Measurements from ENCODE around the gene LMO7.

The LMO7 gene

GRCh38 chr13:75907044-75907443, 270.9 kb downstream of the LMO7 start:
- H3K4me3 ChIP-seq (ENCODE audit: low read depth, low read length): no peak overlapping the region
- H3K27me3 ChIP-seq (ENCODE audit: control insufficient read depth, insufficient read depth, low read length): no peaks in the 10 kb centered on the region
- no peak overlapping the region for H3K9ac ChIP-seq (ENCODE audit: low read depth, low read length)
- H3K9me3 ChIP-seq (ENCODE audit: control insufficient read depth, insufficient read depth, low read length): no peaks in the 10 kb centered on the region
- peaks cover 20% of the 10 kb centered on the region for H3K4me1 ChIP-seq (ENCODE audit: control insufficient read depth, insufficient read depth, low read length)
- H3K27ac ChIP-seq (ENCODE audit: low read depth, low read length): no peak overlapping the region
- H3K36me3 ChIP-seq (ENCODE audit: control insufficient read depth, insufficient read depth, low read length): no peaks in the 10 kb centered on the region

DNA sequence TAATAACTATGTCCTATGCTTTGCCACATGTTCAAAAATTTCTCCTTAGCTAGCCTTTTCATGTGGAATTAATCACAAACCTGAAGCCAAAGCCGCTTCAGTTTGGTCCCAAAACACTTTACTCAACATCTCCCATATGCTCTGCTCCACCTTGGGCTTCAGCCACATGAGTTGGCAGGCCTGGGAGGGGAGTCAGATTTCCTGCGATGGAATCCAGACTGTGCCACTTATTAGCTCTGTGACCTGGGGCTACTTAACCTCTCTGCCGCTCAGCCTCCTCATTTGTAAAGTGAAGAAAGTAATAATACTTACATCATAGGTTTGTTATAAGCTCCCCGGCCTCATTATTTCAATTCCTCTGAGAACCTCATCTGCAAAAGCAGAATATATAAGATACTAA, 272.0 kb downstream of the LMO7 start:
- H3K27ac ChIP-seq (ENCODE audit: low read depth, low read length): no peak overlapping the region
- H3K36me3 ChIP-seq (ENCODE audit: control insufficient read depth, insufficient read depth, low read length): no peaks in the 10 kb centered on the region
- no peaks in the 10 kb centered on the region for H3K9me3 ChIP-seq (ENCODE audit: control insufficient read depth, insufficient read depth, low read length)
- H3K4me3 ChIP-seq (ENCODE audit: low read depth, low read length): no peak overlapping the region
- H3K9ac ChIP-seq (ENCODE audit: low read depth, low read length): no peak overlapping the region
- no peaks in the 10 kb centered on the region for H3K27me3 ChIP-seq (ENCODE audit: control insufficient read depth, insufficient read depth, low read length)
- H3K4me1 ChIP-seq (ENCODE audit: control insufficient read depth, insufficient read depth, low read length): peaks cover 20% of the 10 kb centered on the region

All from HUES48 (cell line).